ENCODE results near the gene THOC1.

DNA sequence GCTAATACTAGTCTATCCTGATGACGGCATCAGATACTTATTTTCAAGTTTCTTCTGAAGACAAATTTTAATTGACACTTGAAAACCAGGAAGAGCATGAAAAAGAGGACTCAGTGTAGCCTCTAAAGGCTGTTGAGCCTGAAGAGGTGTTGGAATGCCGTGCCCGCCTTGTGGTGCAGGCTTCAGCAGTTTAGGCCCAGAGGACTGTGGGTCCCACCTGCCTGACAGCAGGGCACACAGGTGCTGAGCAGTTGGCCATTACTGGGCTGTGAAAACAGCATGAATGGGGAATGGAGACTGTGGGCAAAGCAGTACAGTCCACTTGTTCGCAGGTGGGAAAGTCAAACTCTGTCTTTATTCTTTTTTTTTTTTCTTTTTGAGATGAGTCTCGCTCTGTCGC lies 49.8 kb upstream of the THOC1 start:
- no peak for TF ChIP-seq CTCF (IDR thresholded peaks at IDR 0.05)
- TF ChIP-seq POLR2A (IDR thresholded peaks at IDR 0.05) = no peak

Measured in right lobe of liver (tissue), 4 donors.